ENCODE data around the gene ALG8. TPM values are rescaled to one million over a fixed set of nuclear protein-coding genes. Genes with fewer than 3 reads are reported as not detected.
"Not testable (repeated sequence)": the region's sequence is repeated elsewhere in the genome, so short reads cannot be mapped to it uniquely, and the experiment has no call there.

The ALG8 gene
- total RNA-seq, 2 donors from 2014 or later = 22.7 to 40.1 TPM

- no peak for TF ChIP-seq CTCF (IDR thresholded peaks at IDR 0.05)
- H3K27me3 ChIP-seq = no peaks in the 10 kb centered on the region
- intact Hi-C loops (cut with DNase I) = no loop called here
Observed at GRCh38 chr11:78100261-78100660, 39.2 kb downstream of the ALG8 start.

GRCh38 chr11:78099666-78100065 is 39.8 kb downstream of the ALG8 start:
- TF ChIP-seq CTCF (IDR thresholded peaks at IDR 0.05) = no peak
- Histone ChIP-seq H3K9ac (ENCODE audit: low read depth in 2 of 2, low read length in 2 of 2) (no peak overlapping the region), H3K27ac (no peak overlapping the region), H3K27me3 (no peaks in the 10 kb centered on the region), H3K4me1 (no peaks in the 10 kb centered on the region), H3K36me3 (no peaks in the 10 kb centered on the region), H3K4me3 (no peak overlapping the region), H3K9me3 (no peaks in the 10 kb centered on the region)
- intact Hi-C loops (cut with DNase I) = no loop called here
- DNase-seq = no peak

More at GRCh38 chr11:78100261-78100660, 39.2 kb downstream of the ALG8 start:
- H3K9ac ChIP-seq (ENCODE audit: low read depth in 2 of 2, low read length in 2 of 2) = no peak overlapping the region
- H3K9me3 ChIP-seq = no peaks in the 10 kb centered on the region
- H3K27ac ChIP-seq = no peak overlapping the region
- DNase-seq = no peak
- H3K4me3 ChIP-seq = no peak overlapping the region
- H3K36me3 ChIP-seq = no peaks in the 10 kb centered on the region
- H3K4me1 ChIP-seq = no peaks in the 10 kb centered on the region

- Histone ChIP-seq H3K9ac (ENCODE audit: low read depth in 2 of 2, low read length in 2 of 2) (no peak overlapping the region), H3K27ac (no peak overlapping the region), H3K4me3 (no peak overlapping the region), H3K9me3 (no peaks in the 10 kb centered on the region), H3K4me1 (no peaks in the 10 kb centered on the region), H3K27me3 (no peaks in the 10 kb centered on the region), H3K36me3 (no peaks in the 10 kb centered on the region)
- intact Hi-C loops (cut with DNase I) = no loop called here
- no peak for DNase-seq
- TF ChIP-seq CTCF (IDR thresholded peaks at IDR 0.05) = no peak
Observed at GRCh38 chr11:78097666-78098385, 41.6 kb downstream of the ALG8 start.

GRCh38 chr11:78094250-78094649 is 45.2 kb downstream of the ALG8 start:
- no peaks in the 10 kb centered on the region for H3K4me1 ChIP-seq
- DNase-seq = no peak
- H3K4me3 ChIP-seq = no peak overlapping the region
- intact Hi-C loops (cut with DNase I) = no loop called here
- H3K9me3 ChIP-seq = no peaks in the 10 kb centered on the region
- no peak overlapping the region for H3K27ac ChIP-seq
- H3K36me3 ChIP-seq = no peaks in the 10 kb centered on the region
- TF ChIP-seq CTCF (IDR thresholded peaks at IDR 0.05) = no peak
- no peak overlapping the region for H3K9ac ChIP-seq (ENCODE audit: low read depth in 2 of 2, low read length in 2 of 2)
- H3K27me3 ChIP-seq = no peaks in the 10 kb centered on the region

- H3K27me3 ChIP-seq; DNase-seq; H3K27ac ChIP-seq; H3K36me3 ChIP-seq; H3K4me3 ChIP-seq; H3K9ac ChIP-seq (ENCODE audit: low read depth in 2 of 2, low read length in 2 of 2); H3K9me3 ChIP-seq; intact Hi-C loops (cut with DNase I); H3K4me1 ChIP-seq: not testable (repeated sequence)
Observed at GRCh38 chr11:78086521-78087074, 52.8 kb downstream of the ALG8 start.

GRCh38 chr11:78085972-78086371 is 53.5 kb downstream of the ALG8 start:
- no peaks in the 10 kb centered on the region for H3K4me1 ChIP-seq
- no peaks in the 10 kb centered on the region for H3K27me3 ChIP-seq
- no peak for DNase-seq
- no peaks in the 10 kb centered on the region for H3K9me3 ChIP-seq
- no peak overlapping the region for H3K9ac ChIP-seq (ENCODE audit: low read depth in 2 of 2, low read length in 2 of 2)
- TF ChIP-seq CTCF (IDR thresholded peaks at IDR 0.05) = no peak
- intact Hi-C loops (cut with DNase I) = no loop called here
- H3K27ac ChIP-seq = no peak overlapping the region
- no peaks in the 10 kb centered on the region for H3K36me3 ChIP-seq
- no peak overlapping the region for H3K4me3 ChIP-seq

GRCh38 chr11:78084506-78084905 is 54.9 kb downstream of the ALG8 start:
- H3K27me3 ChIP-seq; H3K27ac ChIP-seq; intact Hi-C loops (cut with DNase I); H3K36me3 ChIP-seq; H3K9me3 ChIP-seq; DNase-seq; H3K4me3 ChIP-seq; H3K4me1 ChIP-seq; H3K9ac ChIP-seq (ENCODE audit: low read depth in 2 of 2, low read length in 2 of 2): not testable (repeated sequence)
